ENCODE results near the gene MYH15.

The MYH15 gene

GRCh38 chr3:108509263-108509662 lies 1.1 kb downstream of the MYH15 start:
- DNase-seq, result no peak

- no peak for DNase-seq
Observed at GRCh38 chr3:108507902-108508301, 2.5 kb downstream of the MYH15 start.

GRCh38 chr3:108505811-108506210 lies 4.6 kb downstream of the MYH15 start:
- DNase-seq, result no peak

GRCh38 chr3:108503722-108504121 lies 6.7 kb downstream of the MYH15 start:
- DNase-seq, result no peak

GRCh38 chr3:108501535-108501934 lies 8.9 kb downstream of the MYH15 start:
- DNase-seq, result no peak

- no peak for DNase-seq
Observed at GRCh38 chr3:108500728-108501127, 9.7 kb downstream of the MYH15 start.

- no peak for DNase-seq
Observed at GRCh38 chr3:108497271-108497670, 13.1 kb downstream of the MYH15 start.

GRCh38 chr3:108495717-108496116 lies 14.7 kb downstream of the MYH15 start:
- DNase-seq, result no peak

GRCh38 chr3:108494906-108495531 lies 15.4 kb downstream of the MYH15 start:
- DNase-seq, result no peak

- no peak for DNase-seq
Observed at GRCh38 chr3:108493862-108494261, 16.5 kb downstream of the MYH15 start.

GRCh38 chr3:108491456-108491855 lies 18.9 kb downstream of the MYH15 start:
- DNase-seq, result no peak

GRCh38 chr3:108489776-108490175 lies 20.6 kb downstream of the MYH15 start:
- DNase-seq, result peak; percentile 60 to 61

- no peak for DNase-seq
Observed at GRCh38 chr3:108488631-108489030, 21.8 kb downstream of the MYH15 start.

- no peak for DNase-seq
Observed at GRCh38 chr3:108487439-108487838, 23.0 kb downstream of the MYH15 start.

- no peak for DNase-seq
Observed at GRCh38 chr3:108486941-108487340, 23.5 kb downstream of the MYH15 start.

GRCh38 chr3:108486338-108486737 lies 24.1 kb downstream of the MYH15 start:
- DNase-seq, result no peak

GRCh38 chr3:108485146-108485545 lies 25.2 kb downstream of the MYH15 start:
- no peak for DNase-seq

GRCh38 chr3:108479224-108479623 lies 31.2 kb downstream of the MYH15 start:
- DNase-seq, result no peak

- peak; percentile 54 to 63 for DNase-seq
Observed at GRCh38 chr3:108477511-108478147, 32.8 kb downstream of the MYH15 start.

- no peak for DNase-seq
Observed at GRCh38 chr3:108475220-108475782, 35.1 kb downstream of the MYH15 start.

GRCh38 chr3:108474581-108474980 lies 35.8 kb downstream of the MYH15 start:
- DNase-seq, result no peak

GRCh38 chr3:108473711-108474110 lies 36.7 kb downstream of the MYH15 start:
- no peak for DNase-seq

- no peak for DNase-seq
Observed at GRCh38 chr3:108472001-108472591, 38.3 kb downstream of the MYH15 start.

GRCh38 chr3:108471426-108471825 lies 39.0 kb downstream of the MYH15 start:
- DNase-seq, result no peak

All from inflammatory macrophage (primary cell).